Measurements from ENCODE around the gene HIP1R. TPM values are rescaled to one million over a fixed set of nuclear protein-coding genes. Genes with fewer than 3 reads are reported as not detected.

HIP1R gene
- total and polyA plus RNA-seq, 10 of the 15 experiments (the other 5 are each of a cell fraction or from before 2014, with no cell fraction given) = 0.18 to 27.7 (median 11.7) TPM

GRCh38 chr12:122899887-122900286 is 64.6 kb downstream of the HIP1R start:
- in situ Hi-C loops (cut with MboI) = no loop called here
- ChIA-PET SMC1A (ENCODE audit: uncharacterized antibody, unreplicated experiment) (interaction anchor here (0.6 to 6.3 kb wide), 9 partner anchors 11 to 288 kb away, joined by 3 to 52 read pairs (median 9); no protein-coding TSS in a partner anchor), CTCF (interaction anchor here (0.9 to 12.3 kb wide), 6 partner anchors 9 to 338 kb away, joined by 3 to 107 read pairs (median 4); no protein-coding TSS in a partner anchor), POLR2A (interaction anchor here (0.7 to 2.9 kb wide), 6 partner anchors 8 to 528 kb away, joined by 3 to 15 read pairs (median 6); no protein-coding TSS in a partner anchor), RAD21 (ENCODE audit: unreplicated experiment) (interaction anchor here (0.6 to 5.1 kb wide), 3 partner anchors 14 to 28 kb away, joined by 3 to 17 read pairs (median 3); no protein-coding TSS in a partner anchor)
- TF ChIP-seq MYB (IDR thresholded peaks at IDR 0.05; ENCODE audit: borderline replicate concordance, low read depth, low read length) (no peak), PAX5 (IDR thresholded peaks at IDR 0.05; ENCODE audit: borderline replicate concordance, low read depth, low read length) (no peak), NFYA (IDR thresholded peaks at IDR 0.05; ENCODE audit: borderline replicate concordance, low read depth, low read length) (no peak), SIN3A (IDR thresholded peaks at IDR 0.05; ENCODE audit: low read depth, low read length) (no peak), E2F4 (IDR thresholded peaks at IDR 0.05; ENCODE audit: low read depth, low read length) (no peak), ZNF274 (IDR thresholded peaks at IDR 0.05; ENCODE audit: insufficient read depth, insufficient read length) (no peak), FOXM1 (IDR thresholded peaks at IDR 0.05; ENCODE audit: low read depth, low read length) (no peak), LARP7 (IDR thresholded peaks at IDR 0.05) (no peak), TCF7 (IDR thresholded peaks at IDR 0.05; ENCODE audit: borderline replicate concordance) (no peak), SMAD1 (IDR thresholded peaks at IDR 0.05; ENCODE audit: low read depth, partially characterized antibody) (no peak), TBL1XR1 (IDR thresholded peaks at IDR 0.05; ENCODE audit: low read depth, low read length) (no peak), BCL3 (IDR thresholded peaks at IDR 0.05; ENCODE audit: borderline replicate concordance, insufficient read depth, low read depth, low read length, poor library complexity, severe bottlenecking) (no peak)
- Histone ChIP-seq H3K4me3 (no peak overlapping the region), H3K4me2 (ENCODE audit: control insufficient read depth, insufficient read depth) (no peak overlapping the region), H3K9me3 (replicated peaks; ENCODE audit: control insufficient read depth, insufficient read depth, low read length) (no peaks in the 10 kb centered on the region; the same call in 2 of the 3 replicates), H3K27me3 (replicated peaks in 1 of 2; ENCODE audit: control insufficient read depth in 2 of 2, insufficient read depth in 2 of 2, low read length in 1 of 2) (no peaks in the 10 kb centered on the region), H3K79me2 (ENCODE audit: control insufficient read depth, insufficient read depth, low read length) (peaks cover 12% of the 10 kb centered on the region), H4K20me1 (ENCODE audit: control insufficient read depth, insufficient read depth) (no peaks in the 10 kb centered on the region), H3K36me3 (ENCODE audit: control insufficient read depth in 2 of 2, insufficient read depth in 2 of 2, low read length in 1 of 2) (no peaks in the 10 kb centered on the region), H2AFZ (ENCODE audit: control insufficient read depth, low read depth, low read length) (no peak overlapping the region), H3K4me1 (ENCODE audit: control insufficient read depth, insufficient read depth, low read length) (peaks cover 48% of the 10 kb centered on the region), H3K27ac (ENCODE audit: control insufficient read depth, insufficient read depth) (no peak overlapping the region), H3K9ac (ENCODE audit: control insufficient read depth, insufficient read depth, low read length) (no peak overlapping the region)
- DNase-seq (ENCODE audit: low read depth, low spot score) (no peak), ATAC-seq (no peak), FAIRE-seq (no peak)
- intact Hi-C loops (cut with micrococcal nuclease; ENCODE audit: unreplicated experiment) = loop anchor here (2.0 kb wide), 1 partner anchor 37 kb away; no protein-coding TSS in a partner anchor
- 94% methylated on average over 6 of the region's 6 CpGs for WGBS (ENCODE audit: insufficient coverage, insufficient replicate concordance, low lambda C conversion rate, missing lambda C conversion rate)
- no TSS peak for BruUV-seq (replicated peaks)

Measured in GM12878 (cell line).